Measurements from ENCODE around the gene TRIM15. TPM values are rescaled to one million over a fixed set of nuclear protein-coding genes. Genes with fewer than 3 reads are reported as not detected.

The TRIM15 gene
- total RNA-seq, 1 experiment from 2014 or later = 0.79 TPM

DNA sequence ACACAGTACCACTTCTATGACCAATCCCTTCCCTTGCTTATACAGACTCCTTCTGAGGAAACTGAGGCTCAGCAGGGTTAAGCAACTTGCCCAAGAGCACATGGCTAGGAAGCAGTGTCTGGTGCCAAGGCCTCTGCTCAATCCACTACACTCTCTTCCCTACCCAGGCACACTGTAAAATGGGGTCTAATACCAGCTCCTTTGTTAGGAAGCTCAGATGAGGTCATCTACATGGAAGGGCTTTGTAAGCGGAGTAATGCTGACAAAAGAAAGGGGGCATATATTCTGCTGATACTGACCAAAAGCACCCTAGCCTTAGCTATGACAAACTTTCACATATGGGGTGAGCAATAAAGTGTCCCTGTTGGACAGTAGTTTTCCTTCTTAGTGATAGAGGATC lies 40.8 kb downstream of the TRIM15 start:
- Mint-ChIP-seq H3K4me1 (ENCODE audit: insufficient read depth, unreplicated experiment) (peaks cover 34% of the 10 kb centered on the region), H3K27ac (ENCODE audit: low read depth, unreplicated experiment) (no peak overlapping the region), H3K27me3 (ENCODE audit: insufficient read depth, unreplicated experiment) (no peaks in the 10 kb centered on the region), H3K36me3 (ENCODE audit: insufficient read depth, unreplicated experiment) (peaks cover 47% of the 10 kb centered on the region), H3K4me3 (ENCODE audit: unreplicated experiment) (no peak overlapping the region), H3K9me3 (ENCODE audit: unreplicated experiment) (no peaks in the 10 kb centered on the region)
- BruUV-seq (replicated peaks) = no TSS peak
- TF ChIP-seq, protein P1, sequence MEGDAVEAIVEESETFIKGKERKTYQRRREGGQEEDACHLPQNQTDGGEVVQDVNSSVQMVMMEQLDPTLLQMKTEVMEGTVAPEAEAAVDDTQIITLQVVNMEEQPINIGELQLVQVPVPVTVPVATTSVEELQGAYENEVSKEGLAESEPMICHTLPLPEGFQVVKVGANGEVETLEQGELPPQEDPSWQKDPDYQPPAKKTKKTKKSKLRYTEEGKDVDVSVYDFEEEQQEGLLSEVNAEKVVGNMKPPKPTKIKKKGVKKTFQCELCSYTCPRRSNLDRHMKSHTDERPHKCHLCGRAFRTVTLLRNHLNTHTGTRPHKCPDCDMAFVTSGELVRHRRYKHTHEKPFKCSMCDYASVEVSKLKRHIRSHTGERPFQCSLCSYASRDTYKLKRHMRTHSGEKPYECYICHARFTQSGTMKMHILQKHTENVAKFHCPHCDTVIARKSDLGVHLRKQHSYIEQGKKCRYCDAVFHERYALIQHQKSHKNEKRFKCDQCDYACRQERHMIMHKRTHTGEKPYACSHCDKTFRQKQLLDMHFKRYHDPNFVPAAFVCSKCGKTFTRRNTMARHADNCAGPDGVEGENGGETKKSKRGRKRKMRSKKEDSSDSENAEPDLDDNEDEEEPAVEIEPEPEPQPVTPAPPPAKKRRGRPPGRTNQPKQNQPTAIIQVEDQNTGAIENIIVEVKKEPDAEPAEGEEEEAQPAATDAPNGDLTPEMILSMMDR (IDR thresholded peaks at IDR 0.05; ENCODE audit: unreplicated experiment) = no peak
- intact Hi-C loops (cut with micrococcal nuclease) = no loop called here
- CTCF ChIA-PET = interaction anchor here (0.9 to 1.3 kb wide), 3 partner anchors 9 to 337 kb away, joined by 4 read pairs; partner anchors contain the start of gene TRIM26
- DNase-seq (ENCODE audit: unreplicated experiment) = no peak
- POLR2A ChIA-PET = interaction anchor here (1.4 to 3.4 kb wide), 2 partner anchors 9 to 130 kb away, joined by 3 to 23 read pairs; partner anchors contain the start of gene TRIM26

DNA sequence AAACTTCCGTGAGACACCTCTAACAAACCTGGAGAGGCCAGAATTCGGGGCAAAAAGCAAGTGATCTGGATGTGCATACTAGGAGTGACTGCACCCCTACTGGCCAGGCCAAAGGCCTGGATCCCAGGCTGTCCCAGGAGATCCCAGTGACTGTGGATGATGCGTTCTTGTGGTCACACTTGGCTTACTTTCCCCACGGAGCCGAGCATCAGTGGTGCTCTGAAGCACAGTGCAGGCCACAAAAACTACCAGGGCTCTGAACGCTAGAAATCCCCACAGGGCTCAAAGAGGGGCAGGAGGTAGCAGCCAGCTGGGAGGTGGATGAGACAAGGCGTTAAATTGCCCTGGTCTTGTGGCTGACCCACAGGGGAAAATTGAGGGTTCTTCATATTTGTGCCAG lies 42.8 kb downstream of the TRIM15 start:
- CTCF ChIA-PET = interaction anchor here (1.0 to 1.6 kb wide), 3 partner anchors 12 to 75 kb away, joined by 3 to 6 read pairs (median 4); no protein-coding TSS in a partner anchor
- H3K4me1 Mint-ChIP-seq (ENCODE audit: insufficient read depth, unreplicated experiment) = peaks cover 47% of the 10 kb centered on the region
- H3K27ac Mint-ChIP-seq (ENCODE audit: low read depth, unreplicated experiment) = peak overlapping the region; percentile 36
- POLR2A ChIA-PET = interaction anchor here (0.7 to 3.4 kb wide), 12 partner anchors 7 to 997 kb away, joined by 3 to 23 read pairs (median 6); partner anchors contain the start of genes POLR1H, PPP1R11, TRIM26 and TRIM39
- H3K36me3 Mint-ChIP-seq (ENCODE audit: insufficient read depth, unreplicated experiment) = peaks cover 45% of the 10 kb centered on the region
- no peaks in the 10 kb centered on the region for H3K27me3 Mint-ChIP-seq (ENCODE audit: insufficient read depth, unreplicated experiment)
- H3K9me3 Mint-ChIP-seq (ENCODE audit: unreplicated experiment) = no peaks in the 10 kb centered on the region
- DNase-seq (ENCODE audit: unreplicated experiment) = no peak
- TF ChIP-seq, protein P1 (IDR thresholded peaks at IDR 0.05; ENCODE audit: unreplicated experiment) = no peak
- intact Hi-C loops (cut with micrococcal nuclease) = no loop called here
- H3K4me3 Mint-ChIP-seq (ENCODE audit: unreplicated experiment) = no peak overlapping the region
- BruUV-seq (replicated peaks) = no TSS peak

- peak; percentile 87 for DNase-seq (ENCODE audit: unreplicated experiment)
These were observed 43.7 kb downstream of the TRIM15 start for GRCh38 chr6:30206799-30207618.

More at GRCh38 chr6:30206799-30207618, 43.7 kb downstream of the TRIM15 start:
- CTCF ChIA-PET = interaction anchor here (0.6 to 1.6 kb wide), 4 partner anchors 12 to 1788 kb away, joined by 3 to 6 read pairs (median 4); no protein-coding TSS in a partner anchor
- intact Hi-C loops (cut with micrococcal nuclease) = no loop called here
- POLR2A ChIA-PET = interaction anchor here (0.5 to 2.6 kb wide), 18 partner anchors 9 to 996 kb away, joined by 3 to 14 read pairs (median 4); partner anchors contain the start of genes POLR1H, PPP1R11 and TRIM39
- BruUV-seq (replicated peaks) = no TSS peak
- H3K9me3 Mint-ChIP-seq (ENCODE audit: unreplicated experiment) = no peaks in the 10 kb centered on the region
- peak overlapping the region; percentile 36 for H3K27ac Mint-ChIP-seq (ENCODE audit: low read depth, unreplicated experiment)
- peak overlapping the region; percentile 50 for H3K4me3 Mint-ChIP-seq (ENCODE audit: unreplicated experiment)
- no peaks in the 10 kb centered on the region for H3K27me3 Mint-ChIP-seq (ENCODE audit: insufficient read depth, unreplicated experiment)
- TF ChIP-seq, protein P1 (IDR thresholded peaks at IDR 0.05; ENCODE audit: unreplicated experiment) = no peak
- peaks cover 49% of the 10 kb centered on the region for H3K36me3 Mint-ChIP-seq (ENCODE audit: insufficient read depth, unreplicated experiment)
- peaks cover 50% of the 10 kb centered on the region for H3K4me1 Mint-ChIP-seq (ENCODE audit: insufficient read depth, unreplicated experiment)
